A549 (cell line): ENCODE measurements around the gene CECR2. TPM values are rescaled to one million over a fixed set of nuclear protein-coding genes. Genes with fewer than 3 reads are reported as not detected.

ENCODE experiments used
- ATAC-seq, 2 experiments: fragments of 200-7000 bp in 1 of 2; fragments of >200 bp in 1 of 2; cut with Nextera tagmentation in 1 of 2; cut with Tn5 transposase in 1 of 2; 3 replicates each; pipeline versions ENCODE4 v1.8.0 to v1.9.1; 2018 to 2020; ENCODE audit warnings: mild to moderate bottlenecking in 1 of 2, moderate library complexity in 1 of 2
- CTCF ChIA-PET: fragments of 300-600 bp; sonication (Branson Sonifier 250); formaldehyde crosslinking; extraction: SDS; loops from one replicate; lab custom pipeline; 2021; ENCODE audit warnings: antibody characterized with exemption, inconsistent platforms; lab: Yijun Ruan, JAX
- POLR2A ChIA-PET: fragments of 350-600 bp; formaldehyde crosslinking; extraction: SDS; loops from one replicate; lab custom pipeline; 2021; ENCODE audit warnings: antibody characterized with exemption, inconsistent platforms; lab: Yijun Ruan, JAX
- DNase-seq, 2 experiments: peaks; one replicate each; pipeline versions ENCODE4 v3.0.0 to v3.0.0-alpha.2; 2011 to 2016; ENCODE audit warnings: low read depth in 1 of 2, low spot score in 1 of 2
- FAIRE-seq: peaks from 2 replicates; lab custom pipeline; 2011; peaks lifted over from hg19 to GRCh38; lab: Jason Lieb, UNC
- H3K27ac ChIP-seq, 2 experiments: fragments of >200 bp; sonication (Bioruptor Twin); formaldehyde crosslinking; 3 replicates each; pipeline ENCODE4 v1.5.1; 2016 to 2017
- H3K4me1 ChIP-seq: fragments of >200 bp; sonication (Bioruptor Twin); formaldehyde crosslinking; 3 replicates; pipeline ENCODE4 v1.6.1; 2016
- H3K4me2 ChIP-seq: fragments of >200 bp; sonication (Bioruptor Twin); formaldehyde crosslinking; 3 replicates; pipeline ENCODE4 v1.6.1; 2016
- H3K4me3 ChIP-seq: fragments of >200 bp; sonication (Bioruptor Twin); formaldehyde crosslinking; 3 replicates; pipeline ENCODE4 v1.5.1; 2016
- H3K9me3 ChIP-seq: fragments of >200 bp; sonication (Bioruptor Twin); formaldehyde crosslinking; 3 replicates; pipeline ENCODE4 v1.6.1; 2016
- BHLHE40 ChIP-seq: IDR thresholded peaks from 2 replicates; pipeline ENCODE4 v1.6.1; 2012; ENCODE audit warnings: low read depth, low read length, inconsistent platforms
- CBX2 ChIP-seq: fragments of 200-600 bp; sonication (generic); IDR thresholded peaks from 2 replicates; pipeline ENCODE4 v1.6.1; 2016; ENCODE audit warnings: low read depth, mild to moderate bottlenecking, borderline replicate concordance
- CHD2 ChIP-seq: fragments of 150-350 bp; IDR thresholded peaks from 2 replicates; pipeline ENCODE4 v1.6.1; 2014; ENCODE audit warnings: low read length; ENCODE audit not compliant: partially characterized antibody
- CTCF ChIP-seq: fragments of >200 bp; sonication (Bioruptor Twin); formaldehyde crosslinking; IDR thresholded peaks from 3 replicates; pipeline ENCODE4 v1.5.1; 2016
- E2F6 ChIP-seq: IDR thresholded peaks from 2 replicates; pipeline ENCODE4 v1.6.1; 2012; ENCODE audit warnings: low read depth, borderline replicate concordance
- EHF ChIP-seq: fragments of 250-450 bp; sonication (Bioruptor Pico); IDR thresholded peaks from 2 replicates; pipeline ENCODE4 v1.5.0; 2020; ENCODE audit warnings: mild to moderate bottlenecking
- ELK1 ChIP-seq: fragments of 150-350 bp; IDR thresholded peaks from 2 replicates; pipeline ENCODE4 v1.6.1; 2014; ENCODE audit warnings: low read depth, mild to moderate bottlenecking, low read length
- EP300 ChIP-seq, 2 experiments: fragments of >200 bp; sonication (Bioruptor Twin); formaldehyde crosslinking; IDR thresholded peaks; 2 replicates in 1 of 2; 3 replicates in 1 of 2; pipeline ENCODE4 v1.6.1; 2016 to 2017
- ESRRA ChIP-seq: fragments of 150-350 bp; IDR thresholded peaks from 2 replicates; pipeline ENCODE4 v1.6.1; 2014; ENCODE audit warnings: mild to moderate bottlenecking, low read length, borderline replicate concordance
- FOSB ChIP-seq: fragments of 250-450 bp; sonication (Bioruptor Pico); IDR thresholded peaks from 2 replicates; pipeline ENCODE4 v1.5.0; 2020; ENCODE audit warnings: mild to moderate bottlenecking, moderate library complexity
- FOSL2 ChIP-seq, 2 experiments: fragments of 450-650 bp in 1 of 2; fragments of >200 bp in 1 of 2; sonication (Bioruptor Twin) in 1 of 2; formaldehyde crosslinking; IDR thresholded peaks; 2 replicates each; pipeline versions ENCODE4 v1.5.0 to v1.6.1; 2016 to 2020; ENCODE audit warnings: mild to moderate bottlenecking in 1 of 2, moderate library complexity in 1 of 2
- FOXS1 ChIP-seq: fragments of 250-450 bp; sonication (Bioruptor Pico); IDR thresholded peaks from 2 replicates; pipeline ENCODE4 v1.5.0; 2020; ENCODE audit warnings: mild to moderate bottlenecking, moderate library complexity
- HOXA7 ChIP-seq: fragments of 250-450 bp; sonication (Bioruptor Pico); IDR thresholded peaks from 2 replicates; pipeline ENCODE4 v1.5.0; 2020; ENCODE audit warnings: mild to moderate bottlenecking, moderate library complexity
- HOXB13 ChIP-seq: fragments of 250-450 bp; sonication (Bioruptor Pico); IDR thresholded peaks from 2 replicates; pipeline ENCODE4 v1.5.0; 2020; ENCODE audit warnings: low read depth, mild to moderate bottlenecking, moderate library complexity
- JUN ChIP-seq, 2 experiments: fragments of >200 bp; sonication (Bioruptor Twin); formaldehyde crosslinking; IDR thresholded peaks; 2 replicates in 1 of 2; 3 replicates in 1 of 2; pipeline ENCODE4 v1.6.1; 2016 to 2017
- JUNB ChIP-seq: fragments of >200 bp; sonication (Bioruptor Twin); formaldehyde crosslinking; IDR thresholded peaks from 2 replicates; pipeline ENCODE4 v1.6.1; 2016
- MYC ChIP-seq: IDR thresholded peaks from 2 replicates; pipeline ENCODE4 v1.6.1; 2012; ENCODE audit warnings: mild to moderate bottlenecking, inconsistent platforms, low read length, improper control_type of control experiment, borderline replicate concordance
- NPAS2 ChIP-seq: fragments of 250-450 bp; sonication (Bioruptor Pico); IDR thresholded peaks from 2 replicates; pipeline ENCODE4 v1.8.0; 2022; ENCODE audit warnings: mild to moderate bottlenecking, moderate library complexity, borderline replicate concordance
- NR3C1 ChIP-seq: fragments of >200 bp; sonication (Bioruptor Twin); formaldehyde crosslinking; IDR thresholded peaks from 3 replicates; pipeline ENCODE4 v1.6.1; 2017
- POLR2A ChIP-seq: IDR thresholded peaks from 2 replicates; pipeline ENCODE4 v1.6.1; 2012; ENCODE audit warnings: mild to moderate bottlenecking, low read length
- RARB ChIP-seq: fragments of 250-450 bp; sonication (Bioruptor Pico); IDR thresholded peaks from 2 replicates; pipeline ENCODE4 v1.8.0; 2021; ENCODE audit warnings: mild to moderate bottlenecking, moderate library complexity
- RCOR1 ChIP-seq: fragments of 150-350 bp; IDR thresholded peaks from 2 replicates; pipeline ENCODE4 v1.6.1; 2014; ENCODE audit warnings: antibody characterized with exemption, low read length, low read depth
- REST ChIP-seq: fragments of 200-600 bp; sonication (generic); IDR thresholded peaks from 2 replicates; pipeline ENCODE4 v1.6.1; 2016; ENCODE audit warnings: antibody characterized with exemption, mild to moderate bottlenecking, moderate library complexity
- SMC3 ChIP-seq: fragments of >200 bp; sonication (Bioruptor Twin); formaldehyde crosslinking; IDR thresholded peaks from 3 replicates; pipeline ENCODE4 v1.6.1; 2018; ENCODE audit warnings: inconsistent platforms
- SREBF2 ChIP-seq: fragments of 450-650 bp; IDR thresholded peaks from 2 replicates; pipeline ENCODE4 v1.6.1; 2014; ENCODE audit warnings: mild to moderate bottlenecking, moderate library complexity
- TFCP2L1 ChIP-seq: fragments of 250-450 bp; sonication (Bioruptor Pico); IDR thresholded peaks from 2 replicates; pipeline ENCODE4 v1.5.0; 2021; ENCODE audit warnings: mild to moderate bottlenecking
- ZC3H11A ChIP-seq: fragments of 450-650 bp; IDR thresholded peaks from 2 replicates; pipeline ENCODE4 v1.6.1; 2014; ENCODE audit warnings: antibody characterized with exemption, mild to moderate bottlenecking
- ZFP36 ChIP-seq: fragments of 450-650 bp; IDR thresholded peaks from 2 replicates; pipeline ENCODE4 v1.6.1; 2014; ENCODE audit warnings: borderline replicate concordance; ENCODE audit not compliant: partially characterized antibody
- WGBS: methylation state at CpG from one replicate; pipeline ENCODE4 v1.1.6; 2017; ENCODE audit errors: missing lambda C conversion rate; 5-methylcytosine and 5-hydroxymethylcytosine counted together
- polyA plus RNA-seq, 4 experiments: library from polyadenylated mRNA; depleted of rRNA in 3 of 4; stranded (reverse); fragments of >200 nt; fragmentation: RNase III in 1 of 4; extraction: RNeasy Plus Mini Kit Qiagen cat#74134 plus additional on column Dnase treatment in 1 of 4; gene quantifications; 2 replicates in 3 of 4; 3 replicates in 1 of 4; pipeline ENCODE4 v1.2.3, GENCODE V29; 2011 to 2017

Gene CECR2
- polyA plus RNA-seq, 2 of the 4 experiments (the other 2 are of a cell fraction) = 0.01 to 0.06 TPM

GRCh38 chr22:17549655-17550054 is 180.4 kb downstream of the CECR2 start:
- Histone ChIP-seq H3K4me2 (no peak overlapping the region), H3K9me3 (no peaks in the 10 kb centered on the region), H3K4me1 (no peaks in the 10 kb centered on the region), H3K4me3 (no peak overlapping the region), H3K27ac (no peak overlapping the region)
- 83% methylated on average over 5 of the region's 5 CpGs for WGBS
- CTCF ChIA-PET = interaction anchor here (0.6 to 2.7 kb wide), 2 partner anchors 8 to 68 kb away, joined by 3 to 17 read pairs; no protein-coding TSS in a partner anchor
- DNase-seq = no peak
- no peak for FAIRE-seq
- ATAC-seq = no peak
- POLR2A ChIA-PET = no interaction called here
- TF ChIP-seq E2F6 (no peak), ELK1 (no peak), RCOR1 (no peak), CHD2 (no peak), POLR2A (no peak), SMC3 (no peak), RARB (CRISPR knock-in tag) (no peak), REST (no peak), JUNB (no peak), NPAS2 (no peak), NR3C1 (no peak), FOXS1 (CRISPR knock-in tag) (no peak), HOXB13 (CRISPR knock-in tag) (no peak), EHF (CRISPR knock-in tag) (no peak), FOSL2 (IDR thresholded peaks at IDR 0.05) (no peak), FOSL2 (CRISPR knock-in tag; IDR thresholded peaks at IDR 0.05) (no peak), HOXA7 (CRISPR knock-in tag) (no peak), ESRRA (no peak), SREBF2 (no peak), MYC (no peak), JUN (IDR thresholded peaks at IDR 0.05) (no peak)
- TF ChIP-seq, all 56 proteins: peak for 0

GRCh38 chr22:17552737-17553136 is 183.5 kb downstream of the CECR2 start:
- WGBS = 23% methylated on average over 7 of the region's 7 CpGs
- ATAC-seq = no peak
- POLR2A ChIA-PET = no interaction called here
- DNase-seq = no peak
- Histone ChIP-seq H3K4me3 (no peak overlapping the region), H3K9me3 (no peaks in the 10 kb centered on the region), H3K4me2 (no peak overlapping the region), H3K4me1 (no peaks in the 10 kb centered on the region), H3K27ac (no peak overlapping the region)
- FAIRE-seq = no peak
- TF ChIP-seq HOXA7 (CRISPR knock-in tag) = no peak
- TF ChIP-seq CBX2 = no peak
- TF ChIP-seq TFCP2L1 (CRISPR knock-in tag) = no peak
- no peak for TF ChIP-seq ZFP36
- no peak for TF ChIP-seq EHF (CRISPR knock-in tag)
- no peak for TF ChIP-seq FOSB (CRISPR knock-in tag)
- TF ChIP-seq CTCF = no peak
- TF ChIP-seq ZC3H11A = no peak
- TF ChIP-seq EP300 (IDR thresholded peaks at IDR 0.05) = no peak
- no peak for TF ChIP-seq BHLHE40
- no peak for TF ChIP-seq CHD2
- CTCF ChIA-PET = interaction anchor here (1.7 to 2.9 kb wide), 2 partner anchors 232 to 381 kb away, joined by 5 to 7 read pairs; no protein-coding TSS in a partner anchor
